Right atrium auricular region (tissue), 2 donors: ENCODE results near the gene PALLD. TPM values are rescaled to one million over a fixed set of nuclear protein-coding genes. Genes with fewer than 3 reads are reported as not detected.

ENCODE experiments used
- DNase-seq: peaks from one replicate; pipeline ENCODE4 v3.0.0-alpha.2; 2019; ENCODE audit warnings: low spot score
- H3K27ac ChIP-seq, 2 donors: fragments of 200-600 bp; sonication (generic); 1 replicate in 1 of 2; 2 replicates in 1 of 2; pipeline ENCODE4 v1.5.1; 2016 to 2019
- H3K27me3 ChIP-seq, 2 donors: fragments of 200-600 bp; sonication (generic); one replicate each; pipeline versions ENCODE4 v1.5.1 to v1.6.0; 2017 to 2019
- H3K36me3 ChIP-seq: fragments of 200-600 bp; sonication (generic); one replicate; pipeline ENCODE4 v1.5.1; 2016
- H3K4me1 ChIP-seq, 2 donors: fragments of 200-600 bp; sonication (generic); one replicate each; pipeline versions ENCODE4 v1.5.1 to v1.6.0; 2017 to 2019
- H3K4me3 ChIP-seq, 2 donors: fragments of 200-600 bp; sonication (generic); 1 replicate in 1 of 2; 2 replicates in 1 of 2; pipeline ENCODE4 v1.5.1; 2017 to 2019; ENCODE audit warnings: mild to moderate bottlenecking in 1 of 2, moderate library complexity in 1 of 2
- H3K9me3 ChIP-seq, 2 donors: fragments of 200-600 bp; sonication (generic); one replicate each; pipeline ENCODE4 v1.5.1; 2019
- total RNA-seq, 2 donors: library from RNA; depleted of rRNA; stranded (reverse); fragments of >200 nt; gene quantifications; one replicate each; pipeline ENCODE4 v1.1.0, GENCODE V29; 2016
- TF ChIP-seq, protein P1 (sequence below), 2 donors: fragments of 200-600 bp; sonication (generic); IDR thresholded peaks; one replicate each; pipeline ENCODE4 v1.5.1; 2019; ENCODE audit warnings: antibody characterized with exemption in 2 of 2

The PALLD gene
- total RNA-seq, 2 donors from 2014 or later: 764 to 782 TPM

DNA sequence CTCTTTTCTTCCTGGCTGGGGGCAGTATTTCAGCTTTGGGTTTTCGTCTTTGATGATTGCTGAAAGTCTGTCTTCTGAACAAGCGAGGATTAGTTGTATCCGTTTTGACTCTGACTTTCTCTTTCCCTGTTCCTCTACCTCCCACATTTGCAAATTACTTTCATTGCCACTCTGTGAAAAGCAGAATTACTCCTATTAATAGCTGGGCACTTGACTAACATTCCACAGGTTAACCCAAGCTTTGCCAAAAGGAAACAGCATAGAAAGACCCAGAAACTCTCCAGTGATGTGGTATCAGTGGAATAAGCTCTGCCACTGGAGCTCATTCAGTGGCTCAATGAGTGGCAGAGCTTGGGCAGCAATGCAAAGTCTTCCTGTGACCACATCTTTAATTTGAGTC is 238.9 kb downstream of the PALLD start:
- peaks cover 0 to 24% of the 10 kb centered on the region in 2 donors for H3K4me1 ChIP-seq
- no peak overlapping the region for H3K4me3 ChIP-seq
- no peaks in the 10 kb centered on the region for H3K36me3 ChIP-seq
- H3K27me3 ChIP-seq: no peaks in the 10 kb centered on the region
- H3K9me3 ChIP-seq: no peaks in the 10 kb centered on the region
- TF ChIP-seq, protein P1, sequence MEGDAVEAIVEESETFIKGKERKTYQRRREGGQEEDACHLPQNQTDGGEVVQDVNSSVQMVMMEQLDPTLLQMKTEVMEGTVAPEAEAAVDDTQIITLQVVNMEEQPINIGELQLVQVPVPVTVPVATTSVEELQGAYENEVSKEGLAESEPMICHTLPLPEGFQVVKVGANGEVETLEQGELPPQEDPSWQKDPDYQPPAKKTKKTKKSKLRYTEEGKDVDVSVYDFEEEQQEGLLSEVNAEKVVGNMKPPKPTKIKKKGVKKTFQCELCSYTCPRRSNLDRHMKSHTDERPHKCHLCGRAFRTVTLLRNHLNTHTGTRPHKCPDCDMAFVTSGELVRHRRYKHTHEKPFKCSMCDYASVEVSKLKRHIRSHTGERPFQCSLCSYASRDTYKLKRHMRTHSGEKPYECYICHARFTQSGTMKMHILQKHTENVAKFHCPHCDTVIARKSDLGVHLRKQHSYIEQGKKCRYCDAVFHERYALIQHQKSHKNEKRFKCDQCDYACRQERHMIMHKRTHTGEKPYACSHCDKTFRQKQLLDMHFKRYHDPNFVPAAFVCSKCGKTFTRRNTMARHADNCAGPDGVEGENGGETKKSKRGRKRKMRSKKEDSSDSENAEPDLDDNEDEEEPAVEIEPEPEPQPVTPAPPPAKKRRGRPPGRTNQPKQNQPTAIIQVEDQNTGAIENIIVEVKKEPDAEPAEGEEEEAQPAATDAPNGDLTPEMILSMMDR (IDR thresholded peaks at IDR 0.05): no peak
- H3K27ac ChIP-seq: peak overlapping the region; percentile 29 to 62
- DNase-seq: no peak

DNA sequence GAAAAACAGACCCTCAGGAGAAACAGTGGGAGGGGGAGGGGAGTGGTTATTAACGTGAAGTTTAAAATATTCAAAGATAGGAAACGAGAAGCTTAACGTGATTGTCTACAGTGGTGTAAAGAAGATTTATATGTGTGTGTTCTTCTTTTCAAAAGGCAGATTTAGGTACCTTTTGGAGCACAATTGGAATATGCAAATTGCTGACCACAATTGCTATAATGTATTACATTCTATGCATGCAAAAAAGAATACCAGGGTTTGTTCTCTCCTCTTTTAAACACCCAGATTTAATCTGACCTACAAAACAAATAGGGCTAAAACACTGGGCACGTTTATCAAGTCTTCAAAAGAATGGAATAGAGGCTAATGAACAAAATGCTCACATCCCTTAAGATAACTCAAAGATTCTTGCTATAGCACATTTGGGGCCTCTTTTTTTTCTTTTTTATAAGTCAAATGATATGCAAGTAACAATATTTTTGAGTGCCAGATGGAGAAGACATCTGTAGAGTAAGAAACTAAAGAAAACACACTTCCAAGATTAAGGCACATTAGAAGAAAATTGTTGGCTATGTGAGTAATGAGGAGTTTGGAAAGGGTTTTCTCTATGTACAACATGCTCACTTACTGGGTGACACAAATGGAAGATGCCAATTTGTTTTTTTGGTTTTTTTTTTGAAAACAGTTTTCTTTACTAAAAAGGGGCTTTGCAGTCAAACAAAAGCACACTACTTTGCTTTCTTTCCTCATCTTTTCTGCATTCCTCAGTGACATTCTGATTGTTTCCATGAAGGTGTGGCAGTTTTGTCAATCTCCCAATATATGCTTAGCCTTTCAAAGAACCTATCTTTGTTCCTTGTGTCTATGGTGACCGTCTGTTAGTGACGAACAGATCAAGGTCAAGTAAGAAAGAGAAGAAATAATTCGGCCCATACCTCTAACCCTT is 240.3 kb downstream of the PALLD start:
- TF ChIP-seq, protein P1 (IDR thresholded peaks at IDR 0.05): no peak
- Histone ChIP-seq H3K27me3 (no peaks in the 10 kb centered on the region), H3K9me3 (no peaks in the 10 kb centered on the region), H3K27ac (no peak overlapping the region), H3K4me1 (peaks cover 0 to 23% of the 10 kb centered on the region in 2 donors), H3K36me3 (no peaks in the 10 kb centered on the region), H3K4me3 (no peak overlapping the region)
- no peak for DNase-seq

DNA sequence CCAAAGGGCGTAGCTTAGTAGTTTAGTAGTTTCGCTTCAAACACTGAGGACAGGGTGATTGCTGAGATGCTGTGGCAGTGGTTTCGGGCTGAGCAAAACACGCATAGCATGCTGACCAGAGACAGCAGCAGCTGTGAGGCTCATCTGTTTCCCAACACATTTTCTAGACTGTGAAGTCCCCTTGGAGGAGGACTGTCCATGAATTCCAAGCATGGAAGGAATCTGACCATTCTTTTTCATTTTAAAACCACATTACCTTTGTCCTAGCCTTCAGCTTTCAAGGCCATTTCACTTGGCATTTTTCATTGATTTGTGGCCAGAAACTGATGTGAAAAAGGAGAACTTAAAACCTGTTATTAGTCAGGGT is 240.9 kb downstream of the PALLD start:
- Histone ChIP-seq H3K27me3 (no peaks in the 10 kb centered on the region), H3K36me3 (no peaks in the 10 kb centered on the region), H3K4me3 (no peak overlapping the region), H3K4me1 (peaks cover 0 to 25% of the 10 kb centered on the region in 2 donors), H3K9me3 (no peaks in the 10 kb centered on the region), H3K27ac (no peak overlapping the region)
- DNase-seq: no peak
- TF ChIP-seq, protein P1 (IDR thresholded peaks at IDR 0.05): no peak

DNA sequence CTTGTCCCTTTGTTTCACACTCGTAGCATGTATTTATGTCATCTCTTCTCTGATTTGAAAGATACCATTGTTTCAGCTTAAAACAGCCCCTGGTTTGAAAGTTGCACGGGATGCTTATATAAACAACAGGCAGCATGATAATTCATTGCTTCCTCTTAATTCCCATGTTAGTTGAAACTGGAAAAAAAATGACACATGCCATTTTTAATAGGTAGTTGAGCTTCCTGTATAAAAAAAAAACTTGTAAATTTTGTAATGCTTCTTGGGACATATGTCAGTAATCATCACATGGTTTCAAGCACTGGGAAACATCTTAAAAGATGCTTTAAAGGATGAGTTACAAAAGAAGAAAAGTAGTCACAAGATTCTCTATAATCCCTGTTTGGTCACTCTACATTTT is 243.0 kb downstream of the PALLD start:
- Histone ChIP-seq H3K9me3 (no peaks in the 10 kb centered on the region), H3K27me3 (no peaks in the 10 kb centered on the region), H3K36me3 (no peaks in the 10 kb centered on the region), H3K27ac (no peak overlapping the region), H3K4me1 (peaks cover 0 to 38% of the 10 kb centered on the region in 2 donors), H3K4me3 (no peak overlapping the region)
- no peak for DNase-seq
- TF ChIP-seq, protein P1 (IDR thresholded peaks at IDR 0.05): no peak

DNA sequence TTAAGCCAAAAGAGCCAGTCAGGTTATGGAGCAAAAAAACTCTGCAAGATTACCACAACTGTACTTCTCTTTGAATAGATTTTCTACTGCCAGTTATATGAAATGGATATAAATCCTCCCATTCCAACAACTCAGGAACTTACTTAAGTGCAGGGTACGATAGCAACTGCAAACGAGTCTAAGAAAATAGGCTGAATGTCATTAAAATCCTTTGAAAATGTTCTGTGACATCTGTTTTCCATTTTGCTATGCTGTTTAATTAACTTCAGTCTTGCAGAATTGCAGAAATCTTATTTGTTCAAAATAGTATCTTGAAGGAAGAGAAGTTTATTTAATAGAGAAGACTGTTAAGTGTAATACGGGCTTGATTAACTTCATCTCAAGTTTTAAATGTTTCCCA is 243.8 kb downstream of the PALLD start:
- Histone ChIP-seq H3K9me3 (no peaks in the 10 kb centered on the region), H3K4me1 (peaks cover 0 to 30% of the 10 kb centered on the region in 2 donors), H3K27ac (no peak overlapping the region), H3K36me3 (no peaks in the 10 kb centered on the region), H3K4me3 (no peak overlapping the region), H3K27me3 (no peaks in the 10 kb centered on the region)
- TF ChIP-seq, protein P1 (IDR thresholded peaks at IDR 0.05): no peak
- no peak for DNase-seq
